ENCODE data around the gene CYTH1. TPM values are rescaled to one million over a fixed set of nuclear protein-coding genes. Genes with fewer than 3 reads are reported as not detected.
"Not testable (repeated sequence)": the region's sequence is repeated elsewhere in the genome, so short reads cannot be mapped to it uniquely, and the experiment has no call there.

The CYTH1 gene
- total RNA-seq, 1 donor from 2014 or later = 82.2 TPM

GRCh38 chr17:78687125-78687524 lies 94.9 kb downstream of the CYTH1 start:
- DNase-seq = no peak

GRCh38 chr17:78684026-78684425 lies 98.0 kb downstream of the CYTH1 start:
- DNase-seq = no peak

- DNase-seq = no peak
Observed at GRCh38 chr17:78683408-78683961, 98.6 kb downstream of the CYTH1 start.

GRCh38 chr17:78682363-78682762 lies 99.7 kb downstream of the CYTH1 start:
- no peak for DNase-seq

GRCh38 chr17:78680436-78680835 lies 101.6 kb downstream of the CYTH1 start:
- no peak for DNase-seq

GRCh38 chr17:78679495-78680395 lies 102.3 kb downstream of the CYTH1 start:
- peak; percentile 63 for DNase-seq

- DNase-seq = no peak
Observed at GRCh38 chr17:78678711-78679110, 103.4 kb downstream of the CYTH1 start.

- DNase-seq = no peak
Observed at GRCh38 chr17:78678222-78678557, 103.9 kb downstream of the CYTH1 start.

- DNase-seq = no peak
Observed at GRCh38 chr17:78677303-78678221, 104.5 kb downstream of the CYTH1 start.

- no peak for DNase-seq
Observed at GRCh38 chr17:78676412-78677302, 105.4 kb downstream of the CYTH1 start.

GRCh38 chr17:78675836-78676235 lies 106.2 kb downstream of the CYTH1 start:
- no peak for DNase-seq

- no peak for DNase-seq
Observed at GRCh38 chr17:78675316-78675616, 106.8 kb downstream of the CYTH1 start.

- DNase-seq = no peak
Observed at GRCh38 chr17:78674595-78675315, 107.3 kb downstream of the CYTH1 start.

- no peak for DNase-seq
Observed at GRCh38 chr17:78674156-78674555, 107.9 kb downstream of the CYTH1 start.

GRCh38 chr17:78673395-78673794 lies 108.7 kb downstream of the CYTH1 start:
- DNase-seq = no peak

GRCh38 chr17:78672871-78673371 lies 109.2 kb downstream of the CYTH1 start:
- DNase-seq = no peak

GRCh38 chr17:78672005-78672404 lies 110.1 kb downstream of the CYTH1 start:
- no peak for DNase-seq

- DNase-seq = not testable (repeated sequence)
Observed at GRCh38 chr17:78671726-78672001, 110.4 kb downstream of the CYTH1 start.

- DNase-seq = no peak
Observed at GRCh38 chr17:78670850-78671725, 111.0 kb downstream of the CYTH1 start.

GRCh38 chr17:78669975-78670518 lies 112.0 kb downstream of the CYTH1 start:
- DNase-seq = no peak
